ENCODE results near the gene TTC33. TPM values are rescaled to one million over a fixed set of nuclear protein-coding genes. Genes with fewer than 3 reads are reported as not detected.

The TTC33 gene
- polyA plus RNA-seq, 1 donor from 2014 or later = 73.5 TPM

DNA sequence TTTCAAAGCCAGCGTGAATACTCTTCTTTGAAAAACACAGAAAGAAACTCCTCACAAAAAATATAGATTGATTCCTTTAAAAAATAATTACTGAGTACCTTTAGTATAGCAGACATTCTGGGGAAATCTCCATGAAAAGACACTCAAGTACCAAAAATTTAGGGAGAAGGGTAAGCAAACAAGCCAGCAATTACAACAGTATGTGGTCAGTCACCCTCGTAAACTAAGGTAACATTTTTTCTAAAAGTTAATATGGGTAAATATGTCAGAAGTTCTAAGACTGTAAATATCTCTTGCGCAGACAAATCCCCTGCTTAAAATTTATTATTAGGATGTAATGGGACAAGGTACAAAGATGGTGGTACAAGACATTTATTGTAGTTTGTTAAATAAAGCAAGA is 178.0 kb downstream of the TTC33 start:
- Histone ChIP-seq H3K4me2 (ENCODE audit: low read length) (no peak overlapping the region), H3K27ac (ENCODE audit: low read length) (no peak overlapping the region), H3F3A (ENCODE audit: insufficient read depth, low read length, poor library complexity, severe bottlenecking) (no peaks in the 10 kb centered on the region), H3K79me2 (replicated peaks; ENCODE audit: insufficient read depth, low read length) (no peaks in the 10 kb centered on the region), H3K9ac (ENCODE audit: low read length) (no peak overlapping the region), H2AFZ (ENCODE audit: low read depth, low read length) (no peak overlapping the region), H3K9me3 (ENCODE audit: low read length) (no peaks in the 10 kb centered on the region), H3K9me2 (ENCODE audit: insufficient read depth, low read length) (no peaks in the 10 kb centered on the region), H3K4me3 (ENCODE audit: low read length) (no peak overlapping the region), H3K27me3 (ENCODE audit: insufficient read depth, low read depth, low read length) (no peaks in the 10 kb centered on the region), H3K36me3 (ENCODE audit: insufficient read depth, low read length) (no peaks in the 10 kb centered on the region), H4K20me1 (ENCODE audit: insufficient read depth) (no peaks in the 10 kb centered on the region)
- no peak for TF ChIP-seq RAD21 (conservative IDR thresholded peaks at IDR 0.05)
- no peak for TF ChIP-seq POLR2AphosphoS5 (IDR thresholded peaks at IDR 0.05)
- no peak for TF ChIP-seq MXI1 (conservative IDR thresholded peaks at IDR 0.05; ENCODE audit: poor library complexity, severe bottlenecking)
- TF ChIP-seq EP300 (conservative IDR thresholded peaks at IDR 0.05; ENCODE audit: poor library complexity, severe bottlenecking) = no peak
- no peak for TF ChIP-seq EZH2 (IDR thresholded peaks at IDR 0.05; ENCODE audit: borderline replicate concordance, insufficient read depth, low read length, poor library complexity, severe bottlenecking)
- TF ChIP-seq TAF1 (IDR thresholded peaks at IDR 0.05; ENCODE audit: low read depth) = no peak
- TF ChIP-seq, protein P1, sequence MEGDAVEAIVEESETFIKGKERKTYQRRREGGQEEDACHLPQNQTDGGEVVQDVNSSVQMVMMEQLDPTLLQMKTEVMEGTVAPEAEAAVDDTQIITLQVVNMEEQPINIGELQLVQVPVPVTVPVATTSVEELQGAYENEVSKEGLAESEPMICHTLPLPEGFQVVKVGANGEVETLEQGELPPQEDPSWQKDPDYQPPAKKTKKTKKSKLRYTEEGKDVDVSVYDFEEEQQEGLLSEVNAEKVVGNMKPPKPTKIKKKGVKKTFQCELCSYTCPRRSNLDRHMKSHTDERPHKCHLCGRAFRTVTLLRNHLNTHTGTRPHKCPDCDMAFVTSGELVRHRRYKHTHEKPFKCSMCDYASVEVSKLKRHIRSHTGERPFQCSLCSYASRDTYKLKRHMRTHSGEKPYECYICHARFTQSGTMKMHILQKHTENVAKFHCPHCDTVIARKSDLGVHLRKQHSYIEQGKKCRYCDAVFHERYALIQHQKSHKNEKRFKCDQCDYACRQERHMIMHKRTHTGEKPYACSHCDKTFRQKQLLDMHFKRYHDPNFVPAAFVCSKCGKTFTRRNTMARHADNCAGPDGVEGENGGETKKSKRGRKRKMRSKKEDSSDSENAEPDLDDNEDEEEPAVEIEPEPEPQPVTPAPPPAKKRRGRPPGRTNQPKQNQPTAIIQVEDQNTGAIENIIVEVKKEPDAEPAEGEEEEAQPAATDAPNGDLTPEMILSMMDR (IDR thresholded peaks at IDR 0.05; ENCODE audit: poor library complexity, severe bottlenecking) = no peak
- TF ChIP-seq, protein P2, sequence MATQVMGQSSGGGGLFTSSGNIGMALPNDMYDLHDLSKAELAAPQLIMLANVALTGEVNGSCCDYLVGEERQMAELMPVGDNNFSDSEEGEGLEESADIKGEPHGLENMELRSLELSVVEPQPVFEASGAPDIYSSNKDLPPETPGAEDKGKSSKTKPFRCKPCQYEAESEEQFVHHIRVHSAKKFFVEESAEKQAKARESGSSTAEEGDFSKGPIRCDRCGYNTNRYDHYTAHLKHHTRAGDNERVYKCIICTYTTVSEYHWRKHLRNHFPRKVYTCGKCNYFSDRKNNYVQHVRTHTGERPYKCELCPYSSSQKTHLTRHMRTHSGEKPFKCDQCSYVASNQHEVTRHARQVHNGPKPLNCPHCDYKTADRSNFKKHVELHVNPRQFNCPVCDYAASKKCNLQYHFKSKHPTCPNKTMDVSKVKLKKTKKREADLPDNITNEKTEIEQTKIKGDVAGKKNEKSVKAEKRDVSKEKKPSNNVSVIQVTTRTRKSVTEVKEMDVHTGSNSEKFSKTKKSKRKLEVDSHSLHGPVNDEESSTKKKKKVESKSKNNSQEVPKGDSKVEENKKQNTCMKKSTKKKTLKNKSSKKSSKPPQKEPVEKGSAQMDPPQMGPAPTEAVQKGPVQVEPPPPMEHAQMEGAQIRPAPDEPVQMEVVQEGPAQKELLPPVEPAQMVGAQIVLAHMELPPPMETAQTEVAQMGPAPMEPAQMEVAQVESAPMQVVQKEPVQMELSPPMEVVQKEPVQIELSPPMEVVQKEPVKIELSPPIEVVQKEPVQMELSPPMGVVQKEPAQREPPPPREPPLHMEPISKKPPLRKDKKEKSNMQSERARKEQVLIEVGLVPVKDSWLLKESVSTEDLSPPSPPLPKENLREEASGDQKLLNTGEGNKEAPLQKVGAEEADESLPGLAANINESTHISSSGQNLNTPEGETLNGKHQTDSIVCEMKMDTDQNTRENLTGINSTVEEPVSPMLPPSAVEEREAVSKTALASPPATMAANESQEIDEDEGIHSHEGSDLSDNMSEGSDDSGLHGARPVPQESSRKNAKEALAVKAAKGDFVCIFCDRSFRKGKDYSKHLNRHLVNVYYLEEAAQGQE (IDR thresholded peaks at IDR 0.05; ENCODE audit: borderline replicate concordance) = no peak
- TF ChIP-seq SMC3 (conservative IDR thresholded peaks at IDR 0.05; ENCODE audit: poor library complexity) = no peak

DNA sequence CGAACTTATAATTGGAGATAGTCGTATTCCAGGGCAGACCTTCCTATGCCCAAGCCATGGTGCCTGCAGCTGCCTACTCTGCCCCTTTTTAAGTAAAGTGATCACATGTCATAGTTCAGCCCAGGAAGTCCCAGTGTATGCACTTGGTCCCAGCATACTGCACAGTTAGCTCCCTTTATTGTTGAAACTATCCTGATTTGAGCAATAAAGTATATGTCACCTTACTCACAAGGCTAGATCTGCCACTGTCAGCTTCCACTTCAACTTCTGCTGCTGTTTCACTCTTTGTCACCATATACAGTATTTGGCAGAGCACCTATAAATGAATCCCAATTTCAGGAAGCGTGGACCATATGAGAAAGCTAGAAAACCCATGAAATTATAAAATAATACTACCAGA is 179.8 kb downstream of the TTC33 start:
- Histone ChIP-seq H3K36me3 (ENCODE audit: insufficient read depth, low read length) (no peaks in the 10 kb centered on the region), H4K20me1 (ENCODE audit: insufficient read depth) (no peaks in the 10 kb centered on the region), H3K27me3 (ENCODE audit: insufficient read depth, low read depth, low read length) (no peaks in the 10 kb centered on the region), H3K9me3 (ENCODE audit: low read length) (no peaks in the 10 kb centered on the region), H3K4me3 (ENCODE audit: low read length) (no peak overlapping the region), H3K9ac (ENCODE audit: low read length) (no peak overlapping the region), H3K4me2 (ENCODE audit: low read length) (no peak overlapping the region), H3K9me2 (ENCODE audit: insufficient read depth, low read length) (no peaks in the 10 kb centered on the region), H3F3A (ENCODE audit: insufficient read depth, low read length, poor library complexity, severe bottlenecking) (no peaks in the 10 kb centered on the region), H3K27ac (ENCODE audit: low read length) (no peak overlapping the region), H2AFZ (ENCODE audit: low read depth, low read length) (no peak overlapping the region), H3K79me2 (replicated peaks; ENCODE audit: insufficient read depth, low read length) (no peaks in the 10 kb centered on the region)
- no peak for TF ChIP-seq TAF1 (IDR thresholded peaks at IDR 0.05; ENCODE audit: low read depth)
- TF ChIP-seq RAD21 (conservative IDR thresholded peaks at IDR 0.05) = no peak
- TF ChIP-seq, protein P1 (IDR thresholded peaks at IDR 0.05; ENCODE audit: poor library complexity, severe bottlenecking) = no peak
- TF ChIP-seq EP300 (conservative IDR thresholded peaks at IDR 0.05; ENCODE audit: poor library complexity, severe bottlenecking) = no peak
- no peak for TF ChIP-seq SMC3 (conservative IDR thresholded peaks at IDR 0.05; ENCODE audit: poor library complexity)
- TF ChIP-seq, protein P2 (IDR thresholded peaks at IDR 0.05; ENCODE audit: borderline replicate concordance) = no peak
- TF ChIP-seq MXI1 (conservative IDR thresholded peaks at IDR 0.05; ENCODE audit: poor library complexity, severe bottlenecking) = no peak
- TF ChIP-seq POLR2AphosphoS5 (IDR thresholded peaks at IDR 0.05) = no peak
- no peak for TF ChIP-seq EZH2 (IDR thresholded peaks at IDR 0.05; ENCODE audit: borderline replicate concordance, insufficient read depth, low read length, poor library complexity, severe bottlenecking)

All from neural cell (in vitro differentiated cells).